Measurements from ENCODE around the gene NTHL1. TPM values are rescaled to one million over a fixed set of nuclear protein-coding genes. Genes with fewer than 3 reads are reported as not detected.
A peak's percentile ranks its signal among the peaks of the same experiment; 100 is the strongest.

NTHL1 gene
- polyA plus RNA-seq, 1 experiment: 21.0 TPM

GRCh38 chr16:2032285-2033056 is 15.2 kb downstream of the NTHL1 start:
- POLR2A ChIA-PET: interaction anchor here (0.6 to 1.1 kb wide), 2 partner anchors 15 to 123 kb away, joined by 3 to 4 read pairs; partner anchors contain the start of genes NTHL1, TRAF7 and TSC2
- no peak for DNase-seq (ENCODE audit: low read depth)
- H3K4me3 ChIP-seq (ENCODE audit: low read depth, low read length): peak overlapping the region; percentile 47

GRCh38 chr16:2031081-2031577 is 16.5 kb downstream of the NTHL1 start:
- CTCF ChIA-PET: interaction anchor here (2.3 kb wide), 1 partner anchor 109 kb away, joined by 4 read pairs; no protein-coding TSS in a partner anchor
- Histone ChIP-seq H3K4me3 (ENCODE audit: low read depth, low read length) (no peak overlapping the region), H3K27me3 (ENCODE audit: control insufficient read depth, insufficient read depth, low read length) (no peaks in the 10 kb centered on the region), H3K36me3 (ENCODE audit: control insufficient read depth, insufficient read depth, low read length) (peaks cover 14% of the 10 kb centered on the region)
- no peak for DNase-seq (ENCODE audit: low read depth)
- POLR2A ChIA-PET: no interaction called here
- TF ChIP-seq CTCF (IDR thresholded peaks at IDR 0.05; ENCODE audit: insufficient read depth, low read depth, low read length): no peak

More at GRCh38 chr16:2032285-2033056, 15.2 kb downstream of the NTHL1 start:
- CTCF ChIA-PET: interaction anchor here (1.1 to 2.3 kb wide), 3 partner anchors 9 to 108 kb away, joined by 4 to 7 read pairs (median 5); no protein-coding TSS in a partner anchor
- Histone ChIP-seq H3K27me3 (ENCODE audit: control insufficient read depth, insufficient read depth, low read length) (no peaks in the 10 kb centered on the region), H3K36me3 (ENCODE audit: control insufficient read depth, insufficient read depth, low read length) (peaks cover 27% of the 10 kb centered on the region)
- TF ChIP-seq CTCF (IDR thresholded peaks at IDR 0.05; ENCODE audit: insufficient read depth, low read depth, low read length): no peak

- POLR2A ChIA-PET: no interaction called here
- Histone ChIP-seq H3K27me3 (ENCODE audit: control insufficient read depth, insufficient read depth, low read length) (no peaks in the 10 kb centered on the region), H3K36me3 (ENCODE audit: control insufficient read depth, insufficient read depth, low read length) (peaks cover 12% of the 10 kb centered on the region), H3K4me3 (ENCODE audit: low read depth, low read length) (no peak overlapping the region)
- TF ChIP-seq CTCF (IDR thresholded peaks at IDR 0.05; ENCODE audit: insufficient read depth, low read depth, low read length): no peak
- DNase-seq (ENCODE audit: low read depth): no peak
- CTCF ChIA-PET: interaction anchor here (0.5 to 0.8 kb wide), 2 partner anchors 26 to 35 kb away, joined by 3 read pairs; no protein-coding TSS in a partner anchor
Measured at GRCh38 chr16:2030036-2030435, 17.6 kb downstream of the NTHL1 start.

- ChIA-PET POLR2A (no interaction called here), CTCF (no interaction called here)
- Histone ChIP-seq H3K27me3 (ENCODE audit: control insufficient read depth, insufficient read depth, low read length) (no peaks in the 10 kb centered on the region), H3K4me3 (ENCODE audit: low read depth, low read length) (no peak overlapping the region), H3K36me3 (ENCODE audit: control insufficient read depth, insufficient read depth, low read length) (peaks cover 12% of the 10 kb centered on the region)
- no peak for DNase-seq (ENCODE audit: low read depth)
- TF ChIP-seq CTCF (IDR thresholded peaks at IDR 0.05; ENCODE audit: insufficient read depth, low read depth, low read length): no peak
Measured at GRCh38 chr16:2029350-2029749, 18.3 kb downstream of the NTHL1 start.

GRCh38 chr16:2028620-2029220 is 18.9 kb downstream of the NTHL1 start:
- CTCF ChIA-PET: interaction anchor here (2.2 kb wide), 1 partner anchor 7 kb away, joined by 10 read pairs; no protein-coding TSS in a partner anchor
- Histone ChIP-seq H3K4me3 (ENCODE audit: low read depth, low read length) (no peak overlapping the region), H3K36me3 (ENCODE audit: control insufficient read depth, insufficient read depth, low read length) (peaks cover 12% of the 10 kb centered on the region), H3K27me3 (ENCODE audit: control insufficient read depth, insufficient read depth, low read length) (no peaks in the 10 kb centered on the region)
- DNase-seq (ENCODE audit: low read depth): no peak
- TF ChIP-seq CTCF (IDR thresholded peaks at IDR 0.05; ENCODE audit: insufficient read depth, low read depth, low read length): no peak
- POLR2A ChIA-PET: no interaction called here

Data from BJ (cell line).